Measurements from ENCODE around the gene RHOC. TPM values are rescaled to one million over a fixed set of nuclear protein-coding genes. Genes with fewer than 3 reads are reported as not detected.

The RHOC gene
- total and polyA plus RNA-seq, 4 donors, result 50.4 to 102 (median 68.8) TPM

DNA sequence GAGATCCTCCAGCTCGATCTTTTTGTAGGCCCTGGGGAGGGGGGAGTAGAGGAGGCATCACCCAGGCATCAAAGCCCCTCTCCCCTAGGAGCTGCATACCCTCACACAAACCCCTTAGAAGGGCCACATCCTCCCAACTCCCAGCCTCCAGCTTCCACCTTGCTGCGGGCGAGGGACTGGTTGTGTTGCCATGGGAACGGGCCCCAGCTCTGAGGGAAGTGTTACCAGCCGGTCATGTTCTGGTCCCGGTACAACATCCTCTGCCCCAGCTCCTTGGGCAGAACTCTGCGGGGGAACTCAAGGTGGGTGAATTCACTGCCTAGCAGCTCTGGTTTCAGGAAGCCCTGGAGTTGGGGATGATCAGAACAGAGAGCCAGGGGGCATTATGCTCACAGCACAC, 4.1 kb upstream of the RHOC start:
- WGBS, result 84% methylated on average over 7 of the region's 7 CpGs
- no peaks in the 10 kb centered on the region for H3K36me3 ChIP-seq (ENCODE audit: control insufficient read depth in 4 of 4, insufficient read depth in 3 of 4, low read depth in 1 of 4, low read length in 3 of 4)
- no peaks in the 10 kb centered on the region for H3K9me3 ChIP-seq (ENCODE audit: control insufficient read depth in 4 of 4, low read length in 3 of 4)
- TF ChIP-seq SP1 (IDR thresholded peaks at IDR 0.05), result no peak
- no peak for TF ChIP-seq RAD21 (IDR thresholded peaks at IDR 0.05)
- TF ChIP-seq GABPA (IDR thresholded peaks at IDR 0.05 in 1 of 2, conservative IDR thresholded peaks at IDR 0.05 in 1 of 2), result no peak
- TF ChIP-seq HNF4G (IDR thresholded peaks at IDR 0.05), result no peak
- TF ChIP-seq, protein P1, sequence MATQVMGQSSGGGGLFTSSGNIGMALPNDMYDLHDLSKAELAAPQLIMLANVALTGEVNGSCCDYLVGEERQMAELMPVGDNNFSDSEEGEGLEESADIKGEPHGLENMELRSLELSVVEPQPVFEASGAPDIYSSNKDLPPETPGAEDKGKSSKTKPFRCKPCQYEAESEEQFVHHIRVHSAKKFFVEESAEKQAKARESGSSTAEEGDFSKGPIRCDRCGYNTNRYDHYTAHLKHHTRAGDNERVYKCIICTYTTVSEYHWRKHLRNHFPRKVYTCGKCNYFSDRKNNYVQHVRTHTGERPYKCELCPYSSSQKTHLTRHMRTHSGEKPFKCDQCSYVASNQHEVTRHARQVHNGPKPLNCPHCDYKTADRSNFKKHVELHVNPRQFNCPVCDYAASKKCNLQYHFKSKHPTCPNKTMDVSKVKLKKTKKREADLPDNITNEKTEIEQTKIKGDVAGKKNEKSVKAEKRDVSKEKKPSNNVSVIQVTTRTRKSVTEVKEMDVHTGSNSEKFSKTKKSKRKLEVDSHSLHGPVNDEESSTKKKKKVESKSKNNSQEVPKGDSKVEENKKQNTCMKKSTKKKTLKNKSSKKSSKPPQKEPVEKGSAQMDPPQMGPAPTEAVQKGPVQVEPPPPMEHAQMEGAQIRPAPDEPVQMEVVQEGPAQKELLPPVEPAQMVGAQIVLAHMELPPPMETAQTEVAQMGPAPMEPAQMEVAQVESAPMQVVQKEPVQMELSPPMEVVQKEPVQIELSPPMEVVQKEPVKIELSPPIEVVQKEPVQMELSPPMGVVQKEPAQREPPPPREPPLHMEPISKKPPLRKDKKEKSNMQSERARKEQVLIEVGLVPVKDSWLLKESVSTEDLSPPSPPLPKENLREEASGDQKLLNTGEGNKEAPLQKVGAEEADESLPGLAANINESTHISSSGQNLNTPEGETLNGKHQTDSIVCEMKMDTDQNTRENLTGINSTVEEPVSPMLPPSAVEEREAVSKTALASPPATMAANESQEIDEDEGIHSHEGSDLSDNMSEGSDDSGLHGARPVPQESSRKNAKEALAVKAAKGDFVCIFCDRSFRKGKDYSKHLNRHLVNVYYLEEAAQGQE (IDR thresholded peaks at IDR 0.05), result no peak
- TF ChIP-seq, protein P2, sequence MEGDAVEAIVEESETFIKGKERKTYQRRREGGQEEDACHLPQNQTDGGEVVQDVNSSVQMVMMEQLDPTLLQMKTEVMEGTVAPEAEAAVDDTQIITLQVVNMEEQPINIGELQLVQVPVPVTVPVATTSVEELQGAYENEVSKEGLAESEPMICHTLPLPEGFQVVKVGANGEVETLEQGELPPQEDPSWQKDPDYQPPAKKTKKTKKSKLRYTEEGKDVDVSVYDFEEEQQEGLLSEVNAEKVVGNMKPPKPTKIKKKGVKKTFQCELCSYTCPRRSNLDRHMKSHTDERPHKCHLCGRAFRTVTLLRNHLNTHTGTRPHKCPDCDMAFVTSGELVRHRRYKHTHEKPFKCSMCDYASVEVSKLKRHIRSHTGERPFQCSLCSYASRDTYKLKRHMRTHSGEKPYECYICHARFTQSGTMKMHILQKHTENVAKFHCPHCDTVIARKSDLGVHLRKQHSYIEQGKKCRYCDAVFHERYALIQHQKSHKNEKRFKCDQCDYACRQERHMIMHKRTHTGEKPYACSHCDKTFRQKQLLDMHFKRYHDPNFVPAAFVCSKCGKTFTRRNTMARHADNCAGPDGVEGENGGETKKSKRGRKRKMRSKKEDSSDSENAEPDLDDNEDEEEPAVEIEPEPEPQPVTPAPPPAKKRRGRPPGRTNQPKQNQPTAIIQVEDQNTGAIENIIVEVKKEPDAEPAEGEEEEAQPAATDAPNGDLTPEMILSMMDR (IDR thresholded peaks at IDR 0.05; ENCODE audit: low read depth, low read length, missing input control), result no peak
- TF ChIP-seq, protein P3, sequence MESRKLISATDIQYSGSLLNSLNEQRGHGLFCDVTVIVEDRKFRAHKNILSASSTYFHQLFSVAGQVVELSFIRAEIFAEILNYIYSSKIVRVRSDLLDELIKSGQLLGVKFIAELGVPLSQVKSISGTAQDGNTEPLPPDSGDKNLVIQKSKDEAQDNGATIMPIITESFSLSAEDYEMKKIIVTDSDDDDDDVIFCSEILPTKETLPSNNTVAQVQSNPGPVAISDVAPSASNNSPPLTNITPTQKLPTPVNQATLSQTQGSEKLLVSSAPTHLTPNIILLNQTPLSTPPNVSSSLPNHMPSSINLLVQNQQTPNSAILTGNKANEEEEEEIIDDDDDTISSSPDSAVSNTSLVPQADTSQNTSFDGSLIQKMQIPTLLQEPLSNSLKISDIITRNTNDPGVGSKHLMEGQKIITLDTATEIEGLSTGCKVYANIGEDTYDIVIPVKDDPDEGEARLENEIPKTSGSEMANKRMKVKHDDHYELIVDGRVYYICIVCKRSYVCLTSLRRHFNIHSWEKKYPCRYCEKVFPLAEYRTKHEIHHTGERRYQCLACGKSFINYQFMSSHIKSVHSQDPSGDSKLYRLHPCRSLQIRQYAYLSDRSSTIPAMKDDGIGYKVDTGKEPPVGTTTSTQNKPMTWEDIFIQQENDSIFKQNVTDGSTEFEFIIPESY (IDR thresholded peaks at IDR 0.05), result no peak
- TF ChIP-seq RXRA (IDR thresholded peaks at IDR 0.05), result no peak
- TF ChIP-seq NR2F2 (IDR thresholded peaks at IDR 0.05), result no peak
- TF ChIP-seq JUND (IDR thresholded peaks at IDR 0.05), result no peak
- TF ChIP-seq FOXA2 (IDR thresholded peaks at IDR 0.05), result no peak
- no peak for TF ChIP-seq TAF1 (conservative IDR thresholded peaks at IDR 0.05)
- TF ChIP-seq, protein P4, sequence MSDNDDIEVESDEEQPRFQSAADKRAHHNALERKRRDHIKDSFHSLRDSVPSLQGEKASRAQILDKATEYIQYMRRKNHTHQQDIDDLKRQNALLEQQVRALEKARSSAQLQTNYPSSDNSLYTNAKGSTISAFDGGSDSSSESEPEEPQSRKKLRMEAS (IDR thresholded peaks at IDR 0.05), result no peak
- TF ChIP-seq, protein P5, sequence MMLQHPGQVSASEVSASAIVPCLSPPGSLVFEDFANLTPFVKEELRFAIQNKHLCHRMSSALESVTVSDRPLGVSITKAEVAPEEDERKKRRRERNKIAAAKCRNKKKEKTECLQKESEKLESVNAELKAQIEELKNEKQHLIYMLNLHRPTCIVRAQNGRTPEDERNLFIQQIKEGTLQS (IDR thresholded peaks at IDR 0.05), result no peak
- no peak for TF ChIP-seq FOXA1 (IDR thresholded peaks at IDR 0.05)
- TF ChIP-seq YY1 (IDR thresholded peaks at IDR 0.05), result no peak
- no peak overlapping the region for H3K9ac ChIP-seq (ENCODE audit: low read depth in 1 of 2, low read length in 2 of 2)
- H3K27me3 ChIP-seq (ENCODE audit: control insufficient read depth in 4 of 4, insufficient read depth in 4 of 4, low read length in 3 of 4), result no peaks in the 10 kb centered on the region
- DNase-seq (ENCODE audit: low spot score), result no peak
- no peak overlapping the region for H3K4me3 ChIP-seq (ENCODE audit: low read depth in 1 of 3, low read length in 3 of 3)
- H3K27ac ChIP-seq (ENCODE audit: low read depth in 1 of 2, low read length in 2 of 2), result no peak overlapping the region
- H3K4me1 ChIP-seq (ENCODE audit: control insufficient read depth in 4 of 4, insufficient read depth in 4 of 4, low read length in 3 of 4), result peaks cover 10 to 35% (median 28%) of the 10 kb centered on the region in 4 donors

DNA sequence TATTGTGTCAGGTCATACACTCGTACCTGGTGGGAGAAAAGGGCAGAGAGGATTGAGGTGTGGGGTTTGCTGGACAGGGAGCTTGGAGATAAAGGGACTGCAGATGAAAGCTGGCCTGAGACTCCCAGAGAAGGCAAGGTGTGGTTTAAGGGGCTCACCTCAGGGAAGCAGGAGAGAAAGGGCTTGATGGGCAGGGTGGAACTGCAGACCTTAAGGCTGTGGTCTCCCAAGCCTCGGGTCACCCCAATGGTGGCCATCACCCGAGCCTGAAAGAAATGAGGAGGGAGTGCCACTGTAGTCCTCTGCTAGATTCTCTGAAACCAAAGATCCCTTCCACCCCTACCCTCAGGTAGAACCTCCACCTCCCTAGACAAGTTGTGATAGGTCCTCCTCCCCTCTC, 3.7 kb upstream of the RHOC start:
- Histone ChIP-seq H3K4me3 (ENCODE audit: low read depth in 1 of 3, low read length in 3 of 3) (no peak overlapping the region), H3K36me3 (ENCODE audit: control insufficient read depth in 4 of 4, insufficient read depth in 3 of 4, low read depth in 1 of 4, low read length in 3 of 4) (no peaks in the 10 kb centered on the region), H3K9ac (ENCODE audit: low read depth in 1 of 2, low read length in 2 of 2) (no peak overlapping the region), H3K4me1 (ENCODE audit: control insufficient read depth in 4 of 4, insufficient read depth in 4 of 4, low read length in 3 of 4) (peaks cover 11 to 35% (median 28%) of the 10 kb centered on the region in 4 donors), H3K27ac (ENCODE audit: low read depth in 1 of 2, low read length in 2 of 2) (no peak overlapping the region), H3K27me3 (ENCODE audit: control insufficient read depth in 4 of 4, insufficient read depth in 4 of 4, low read length in 3 of 4) (no peaks in the 10 kb centered on the region), H3K9me3 (ENCODE audit: control insufficient read depth in 4 of 4, low read length in 3 of 4) (no peaks in the 10 kb centered on the region)
- no peak for DNase-seq (ENCODE audit: low spot score)
- 97% methylated on average over 3 of the region's 3 CpGs for WGBS
- TF ChIP-seq SP1 (IDR thresholded peaks at IDR 0.05) (no peak), FOXA1 (IDR thresholded peaks at IDR 0.05) (no peak), HNF4G (IDR thresholded peaks at IDR 0.05) (no peak), HNF4A (conservative IDR thresholded peaks at IDR 0.05) (no peak), RAD21 (IDR thresholded peaks at IDR 0.05) (no peak), EGR1 (IDR thresholded peaks at IDR 0.05; ENCODE audit: low read depth in 2 of 2) (no peak), JUND (IDR thresholded peaks at IDR 0.05) (no peak), GABPA (IDR thresholded peaks at IDR 0.05 in 1 of 2, conservative IDR thresholded peaks at IDR 0.05 in 1 of 2) (no peak), RXRA (IDR thresholded peaks at IDR 0.05) (no peak)
- TF ChIP-seq, protein P4 (IDR thresholded peaks at IDR 0.05), result no peak
- TF ChIP-seq, protein P2 (IDR thresholded peaks at IDR 0.05; ENCODE audit: low read depth, low read length, missing input control), result no peak
- TF ChIP-seq, protein P1 (IDR thresholded peaks at IDR 0.05), result no peak

Data from liver (tissue), 9 donors.